GM10266 (cell line): Measurements from ENCODE around the gene EPHA8.

Experiments
- DNase-seq: peaks from one replicate; pipeline ENCODE4 v3.0.0; 2012; ENCODE audit errors: extremely low spot score
- TF ChIP-seq, protein P1 (sequence below): IDR thresholded peaks from 2 replicates; pipeline ENCODE4 v1.5.1; 2012; ENCODE audit warnings: mild to moderate bottlenecking, low read depth; ENCODE audit not compliant: control insufficient read depth, insufficient read depth; ENCODE audit errors: missing control alignments

The EPHA8 gene

DNA sequence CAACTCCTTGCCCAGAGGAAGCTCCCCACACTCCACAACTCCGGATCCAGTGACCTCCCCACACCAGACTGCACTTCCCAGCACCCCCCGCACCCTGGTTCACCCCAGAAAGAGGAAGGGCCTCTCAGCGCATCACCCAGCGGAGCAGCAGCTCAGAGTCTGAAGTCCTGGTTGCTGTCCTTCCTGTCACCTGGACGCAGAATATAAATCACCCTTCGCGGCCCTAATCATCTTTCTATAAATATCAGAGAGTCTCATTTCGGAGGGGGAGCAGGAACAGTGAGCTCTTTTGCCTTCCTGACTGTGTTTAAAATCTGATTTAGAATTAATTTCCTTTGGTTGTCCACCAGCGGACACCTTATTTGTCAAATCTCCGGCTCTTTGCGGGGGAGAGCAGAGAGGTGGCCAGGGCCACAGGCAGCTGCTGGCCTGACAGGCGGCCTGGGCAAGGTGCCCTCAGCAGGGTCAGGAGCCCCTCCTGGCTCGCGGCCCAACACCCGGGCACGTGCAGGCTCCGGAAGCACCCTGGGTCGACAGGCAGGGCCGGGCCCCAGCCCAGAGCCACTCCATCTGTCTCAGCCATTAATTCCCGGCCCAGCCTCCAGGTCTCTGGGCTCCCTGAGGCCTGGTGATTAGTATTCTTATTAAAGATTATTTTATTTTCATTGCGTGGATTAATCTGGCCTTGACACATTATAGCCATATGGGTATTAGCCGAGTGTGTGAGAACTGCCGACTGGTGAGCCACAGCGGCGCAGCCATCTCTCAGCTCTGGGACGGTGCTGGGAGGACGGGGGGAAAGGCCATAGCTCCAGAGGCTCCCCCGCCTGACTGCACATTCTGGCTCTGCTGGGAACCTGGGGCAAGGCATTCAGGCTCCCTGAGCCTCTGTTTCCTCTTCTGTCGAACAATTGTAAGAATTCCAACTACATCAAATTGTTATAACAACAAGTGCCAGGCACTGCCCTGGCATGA is 19.7 kb downstream of the EPHA8 start:
- DNase-seq = no peak
- TF ChIP-seq, protein P1, sequence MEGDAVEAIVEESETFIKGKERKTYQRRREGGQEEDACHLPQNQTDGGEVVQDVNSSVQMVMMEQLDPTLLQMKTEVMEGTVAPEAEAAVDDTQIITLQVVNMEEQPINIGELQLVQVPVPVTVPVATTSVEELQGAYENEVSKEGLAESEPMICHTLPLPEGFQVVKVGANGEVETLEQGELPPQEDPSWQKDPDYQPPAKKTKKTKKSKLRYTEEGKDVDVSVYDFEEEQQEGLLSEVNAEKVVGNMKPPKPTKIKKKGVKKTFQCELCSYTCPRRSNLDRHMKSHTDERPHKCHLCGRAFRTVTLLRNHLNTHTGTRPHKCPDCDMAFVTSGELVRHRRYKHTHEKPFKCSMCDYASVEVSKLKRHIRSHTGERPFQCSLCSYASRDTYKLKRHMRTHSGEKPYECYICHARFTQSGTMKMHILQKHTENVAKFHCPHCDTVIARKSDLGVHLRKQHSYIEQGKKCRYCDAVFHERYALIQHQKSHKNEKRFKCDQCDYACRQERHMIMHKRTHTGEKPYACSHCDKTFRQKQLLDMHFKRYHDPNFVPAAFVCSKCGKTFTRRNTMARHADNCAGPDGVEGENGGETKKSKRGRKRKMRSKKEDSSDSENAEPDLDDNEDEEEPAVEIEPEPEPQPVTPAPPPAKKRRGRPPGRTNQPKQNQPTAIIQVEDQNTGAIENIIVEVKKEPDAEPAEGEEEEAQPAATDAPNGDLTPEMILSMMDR = no peak

DNA sequence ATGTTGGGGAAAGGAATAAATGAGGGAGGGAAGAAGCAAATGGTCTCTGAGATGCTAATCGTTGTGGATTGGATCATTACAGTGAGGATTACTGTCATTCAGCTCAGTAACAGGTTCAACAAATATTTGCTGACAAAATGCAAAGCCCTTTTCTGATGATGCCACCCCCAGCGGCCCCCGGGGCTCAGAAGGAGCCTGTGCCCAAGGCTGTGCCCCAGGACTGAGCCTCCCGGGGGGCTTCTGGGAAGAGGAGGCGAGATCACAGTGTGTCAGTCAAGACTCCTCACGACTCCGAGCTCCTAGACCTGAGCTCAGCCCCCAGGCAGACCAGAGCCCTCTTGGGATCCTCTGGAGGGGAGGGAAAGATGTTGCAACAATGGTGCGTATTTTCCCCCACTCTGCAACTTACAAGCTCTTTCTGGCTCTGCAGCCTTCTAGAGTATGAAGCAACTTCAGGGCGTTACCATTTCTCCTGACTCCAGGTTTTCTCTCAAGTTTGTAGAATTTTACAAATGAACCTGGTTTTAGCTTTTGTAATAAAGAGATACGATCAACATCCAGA is 20.8 kb downstream of the EPHA8 start:
- TF ChIP-seq, protein P1 = no peak
- no peak for DNase-seq

GRCh38 chr1:22584970-22585369 is 21.7 kb downstream of the EPHA8 start:
- no peak for DNase-seq
- TF ChIP-seq, protein P1 = no peak

DNA sequence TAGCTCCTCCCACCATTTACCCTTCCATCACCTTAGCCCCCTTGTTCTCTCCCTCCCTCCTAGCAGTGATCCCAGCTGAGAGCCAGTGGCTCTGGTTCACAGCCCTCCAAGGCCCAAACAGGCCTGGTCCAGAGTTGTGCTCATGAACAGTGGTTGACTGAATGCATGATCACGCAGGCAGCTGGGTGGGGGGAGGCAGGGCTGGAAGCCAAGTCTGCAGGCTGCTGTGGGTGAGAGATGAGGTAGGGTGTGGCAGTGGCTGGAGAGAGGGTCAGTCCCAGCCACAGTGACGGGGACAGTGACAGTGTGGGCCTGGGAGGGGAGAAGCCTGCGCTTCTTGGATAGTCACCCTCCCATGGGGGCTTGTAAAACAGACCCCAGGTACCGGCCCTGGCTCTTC is 22.2 kb downstream of the EPHA8 start:
- DNase-seq = no peak
- TF ChIP-seq, protein P1 = no peak

GRCh38 chr1:22586356-22587130 is 23.3 kb downstream of the EPHA8 start:
- DNase-seq = no peak
- TF ChIP-seq, protein P1 = no peak

DNA sequence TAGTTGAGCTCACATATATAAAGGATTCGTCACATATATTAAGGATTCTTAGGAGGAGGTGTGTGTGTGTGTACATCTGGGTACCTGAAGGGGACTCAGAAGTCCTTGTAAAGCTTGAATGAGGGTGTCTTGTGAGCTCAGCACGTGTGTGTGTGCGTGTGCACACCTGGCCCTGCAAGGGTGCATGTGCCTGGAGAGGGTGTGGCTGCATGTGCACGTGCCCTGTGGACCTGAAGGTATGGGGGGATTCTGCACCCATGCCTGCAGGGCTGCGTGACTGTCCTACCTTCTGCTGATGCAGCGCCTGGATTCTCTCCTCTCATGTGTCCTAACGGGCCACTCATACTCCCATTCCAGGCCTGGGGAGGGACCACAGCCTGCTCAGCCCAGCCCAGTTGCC is 24.0 kb downstream of the EPHA8 start:
- TF ChIP-seq, protein P1 = no peak
- no peak for DNase-seq
